Activated CD4-positive, CD25-positive, alpha-beta regulatory T cell treated with anti-CD3 and anti-CD28 coated beads, Interleukin-2, amount 50 U/mL, for 16 hours (primary cell): ENCODE results near the gene SMIM34.
"Not testable (repeated sequence)": the region's sequence is repeated elsewhere in the genome, so short reads cannot be mapped to it uniquely, and the experiment has no call there.

Experiments
- DNase-seq: peaks from one replicate; pipeline ENCODE4 v3.0.0-alpha.2; 2020; ENCODE audit warnings: low read depth, low spot score

SMIM34 gene

GRCh38 chr21:34374462-34374861, 49.3 kb downstream of the SMIM34 start:
- DNase-seq, result not testable (repeated sequence)

- DNase-seq, result no peak
Observed at GRCh38 chr21:34372321-34372720, 51.4 kb downstream of the SMIM34 start.

- DNase-seq, result no peak
Observed at GRCh38 chr21:34369741-34370140, 54.0 kb downstream of the SMIM34 start.
